NCI-H128 (cell line): ENCODE data around the gene RBM25.
A peak's percentile ranks its signal among the peaks of the same experiment; 100 is the strongest.
"Not testable (repeated sequence)": the region's sequence is repeated elsewhere in the genome, so short reads cannot be mapped to it uniquely, and the experiment has no call there.

Experiments used
- DNase-seq: peaks from one replicate; lab custom pipeline; 2025; ENCODE audit not compliant: unreplicated experiment; lab: John Stamatoyannopoulos, UW

The RBM25 gene

DNA sequence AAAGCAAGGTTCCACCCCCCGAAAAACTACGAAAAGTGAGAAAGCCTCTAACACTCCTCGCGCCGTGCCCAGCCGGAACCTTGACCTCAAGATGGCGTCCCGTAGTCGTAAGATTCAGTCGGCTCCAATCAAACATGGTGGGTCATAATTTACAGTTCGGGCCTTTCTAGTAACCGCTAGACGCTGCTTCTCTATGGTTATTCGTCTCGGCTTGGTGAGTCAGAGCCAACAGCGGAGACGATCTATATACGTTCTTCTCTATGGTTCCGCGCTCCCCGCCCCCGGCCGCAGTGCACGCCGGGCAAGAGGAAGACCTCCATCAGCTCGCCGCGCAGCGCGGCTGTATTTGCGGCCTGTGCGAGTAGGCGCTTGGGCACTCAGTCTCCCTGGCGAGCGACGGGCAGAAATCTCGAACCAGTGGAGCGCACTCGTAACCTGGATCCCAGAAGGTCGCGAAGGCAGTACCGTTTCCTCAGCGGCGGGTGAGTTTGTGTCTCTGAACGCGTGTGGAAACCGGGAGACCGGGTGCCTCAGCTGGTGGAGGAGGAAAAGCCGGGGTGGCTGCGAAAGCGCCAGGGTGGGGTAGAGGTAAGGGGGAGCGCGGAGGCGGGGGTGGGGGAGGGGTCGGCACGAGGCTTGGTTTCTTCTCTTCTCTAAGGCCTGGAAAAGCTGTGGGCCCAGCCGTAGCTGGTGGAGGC is at the start of gene RBM25:
RBM25 (plus strand) TSS at position 311 of the 698 bp plus-strand sequence. CDS start 13,108 bp downstream, outside the sequence.
- DNase-seq, result peak; percentile 96

DNA sequence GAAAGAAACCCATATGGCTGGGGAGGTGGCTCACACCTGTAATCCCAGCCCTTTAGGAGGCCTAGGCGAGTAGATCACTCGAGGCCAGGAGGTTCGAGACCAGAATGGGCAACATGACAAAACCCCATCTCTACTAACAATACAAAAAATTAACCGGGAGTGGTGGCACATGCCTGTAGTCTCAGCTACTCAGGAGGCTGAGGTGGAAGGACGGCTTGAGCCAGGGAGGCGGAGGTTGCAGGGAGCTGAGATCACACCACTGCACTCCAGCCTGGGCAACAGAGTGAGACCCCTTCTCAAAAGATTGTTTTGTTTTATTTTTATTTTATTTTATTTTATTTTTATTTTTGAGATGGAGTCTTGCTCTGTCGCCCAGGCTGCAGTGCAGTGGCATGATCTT is 47.1 kb upstream of the RBM25 start:
- DNase-seq, result not testable (repeated sequence)

DNA sequence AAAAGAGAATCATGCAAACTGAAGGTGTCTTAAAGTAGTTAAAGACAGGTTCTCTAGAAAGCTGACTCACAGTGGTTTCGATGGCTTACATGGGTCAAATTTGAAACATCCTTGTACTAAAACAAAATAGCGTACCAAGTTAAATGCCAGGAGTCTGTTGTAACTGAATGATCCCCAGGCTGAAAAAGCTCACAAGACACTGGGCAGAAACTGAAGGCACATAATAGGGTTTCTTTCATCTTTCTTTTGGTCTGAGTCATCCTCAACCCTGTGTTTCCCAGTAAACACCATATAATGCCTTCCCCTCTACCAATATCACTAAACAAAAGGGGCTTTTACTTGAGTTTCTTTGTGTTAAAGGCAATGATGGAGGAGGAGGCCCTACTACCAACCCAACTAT is 44.2 kb upstream of the RBM25 start:
- DNase-seq, result no peak

DNA sequence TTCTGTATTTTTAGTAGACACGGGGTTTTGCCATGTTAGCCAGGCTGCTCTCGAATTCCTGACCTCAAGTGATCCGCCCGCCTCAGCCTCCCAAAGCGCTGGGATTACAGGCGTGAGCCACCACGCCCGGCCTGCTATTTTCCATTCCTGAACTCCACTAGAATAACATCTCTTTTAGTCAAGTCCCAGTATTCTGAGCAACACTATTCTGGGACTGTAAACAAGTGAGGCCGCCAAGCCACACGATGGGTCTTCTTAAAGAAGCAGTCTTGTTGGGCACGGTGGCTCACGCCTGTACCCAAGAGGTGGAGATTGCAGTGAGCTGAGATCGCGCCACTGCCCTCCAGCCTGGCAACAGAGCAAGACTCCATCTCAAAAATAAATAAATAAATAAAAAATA is 42.8 kb upstream of the RBM25 start:
- not testable (repeated sequence) for DNase-seq

DNA sequence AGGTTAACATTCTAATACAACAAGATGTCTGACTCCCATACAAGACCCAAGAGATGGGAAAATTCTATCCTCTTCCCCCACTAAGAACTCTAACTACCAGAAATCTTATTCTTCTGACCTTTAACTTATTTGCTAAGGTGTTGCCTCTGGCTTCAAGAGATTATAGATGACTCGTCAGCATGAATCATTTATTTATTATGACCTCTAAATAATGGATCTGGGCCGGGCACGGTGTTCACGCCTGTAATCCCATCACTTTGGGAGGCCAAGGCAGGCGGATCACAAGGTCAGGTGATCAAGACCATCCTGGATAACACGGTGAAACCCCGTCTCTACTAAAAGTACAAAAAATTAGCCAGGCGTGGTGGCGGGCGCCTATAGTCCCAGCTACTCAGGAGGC is 42.3 kb upstream of the RBM25 start:
- not testable (repeated sequence) for DNase-seq

DNA sequence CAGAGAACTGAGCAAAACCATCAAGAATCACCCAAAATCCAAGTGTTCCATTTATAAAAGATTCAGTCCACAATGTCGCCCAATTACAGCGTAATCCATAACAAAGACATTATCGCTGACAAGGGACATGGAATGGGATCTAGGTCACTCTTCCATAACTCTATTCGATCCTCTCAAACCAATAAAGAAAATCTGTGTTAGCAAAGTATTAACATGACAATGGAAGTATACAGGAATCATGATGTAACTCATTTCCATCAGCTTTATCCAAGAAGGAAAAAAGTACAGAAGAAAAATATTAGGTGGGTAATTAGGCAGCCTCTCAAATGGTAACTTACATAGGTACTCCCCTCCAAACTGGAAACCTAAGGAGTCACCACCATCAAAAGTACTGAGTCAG is 36.3 kb upstream of the RBM25 start:
- no peak for DNase-seq

DNA sequence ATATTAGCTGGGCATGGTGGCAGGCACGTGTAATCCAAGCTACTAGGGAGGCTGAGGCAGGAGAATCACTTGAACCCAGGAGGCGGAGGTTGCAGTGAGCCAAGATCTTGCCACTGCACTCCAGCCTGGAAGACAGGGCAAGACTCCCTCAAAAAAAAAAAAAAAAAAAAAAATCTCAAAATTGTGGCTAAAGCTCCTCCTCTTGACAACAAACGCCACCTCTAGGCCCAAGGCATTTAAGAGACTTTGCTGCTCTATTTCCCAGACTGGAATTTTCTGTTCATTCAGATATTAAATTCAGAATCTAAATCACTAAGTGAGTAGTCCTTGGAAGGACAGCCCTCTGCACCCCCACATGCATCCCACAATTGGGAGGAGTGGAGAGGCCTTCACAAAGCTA is 32.8 kb upstream of the RBM25 start:
- no peak for DNase-seq

DNA sequence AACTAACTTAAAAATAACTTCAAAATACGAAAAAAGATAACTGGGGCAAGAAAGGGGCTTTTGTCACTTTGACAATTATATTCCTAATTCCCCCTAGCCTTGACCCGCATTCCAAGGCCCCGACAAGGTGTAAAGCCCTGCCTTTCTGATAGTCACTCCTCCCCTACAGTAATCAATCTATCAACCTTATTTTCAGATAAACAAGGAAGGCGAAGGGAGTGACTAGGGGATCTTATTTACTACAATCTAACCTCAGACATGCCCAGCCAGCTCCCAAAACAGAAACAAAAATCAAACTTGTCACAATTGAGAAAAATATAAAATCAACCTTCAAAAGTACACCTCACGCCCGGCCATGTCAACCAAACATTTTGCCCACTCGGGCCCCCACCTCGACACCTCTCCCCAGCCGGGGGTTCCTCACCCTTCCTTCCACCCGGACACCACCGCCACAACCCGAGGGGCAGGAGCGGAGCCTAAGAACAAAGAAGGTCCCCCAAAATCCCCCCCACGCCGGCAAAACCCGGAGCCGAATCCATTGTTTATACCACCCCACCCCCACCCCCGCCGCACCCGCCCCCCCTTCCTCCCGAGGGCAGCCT is 32.0 kb upstream of the RBM25 start:
- no peak for DNase-seq

DNA sequence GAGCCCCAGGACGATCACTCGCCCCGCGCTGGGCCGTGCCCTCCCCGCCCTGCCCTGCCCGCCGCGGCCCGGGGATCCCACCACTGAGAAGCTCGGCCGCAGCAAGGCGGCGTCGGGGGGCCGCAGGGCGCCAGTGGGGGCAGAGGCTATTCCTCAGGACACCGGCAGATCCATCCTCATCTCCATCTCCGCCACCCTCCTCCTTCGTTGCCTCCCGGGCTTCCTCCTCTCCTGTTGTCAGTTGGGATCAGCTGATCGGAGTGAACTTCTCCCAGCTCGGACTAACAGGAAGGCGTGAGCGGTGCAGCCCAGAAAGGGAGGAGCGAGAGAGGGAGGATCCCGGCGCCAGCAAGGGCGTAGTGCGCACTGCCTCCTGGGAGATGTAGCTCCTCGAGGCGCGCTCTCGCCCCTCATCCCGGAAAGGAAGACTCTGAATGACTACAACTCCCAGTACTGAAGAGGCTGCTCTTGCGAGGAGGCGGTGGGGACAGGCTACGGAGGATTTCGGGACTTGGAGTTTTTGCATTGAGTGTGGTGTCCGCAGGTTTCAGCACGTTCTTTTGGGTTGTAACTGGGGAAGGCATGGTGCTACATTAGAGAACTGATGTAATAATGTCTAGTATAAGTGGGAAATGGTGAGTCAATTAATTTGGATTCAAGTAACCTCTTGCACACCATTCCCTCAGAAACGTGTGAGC is 31.3 kb upstream of the RBM25 start, which contains the start of gene ZFYVE1:
ZFYVE1 (minus strand) TSS at position 262 of the 698 bp plus-strand sequence. CDS start 2,598 bp downstream, outside the sequence.
- DNase-seq, result peak; percentile 96

GRCh38 chr14:73027546-73027945 is 30.8 kb upstream of the RBM25 start:
- DNase-seq, result no peak

DNA sequence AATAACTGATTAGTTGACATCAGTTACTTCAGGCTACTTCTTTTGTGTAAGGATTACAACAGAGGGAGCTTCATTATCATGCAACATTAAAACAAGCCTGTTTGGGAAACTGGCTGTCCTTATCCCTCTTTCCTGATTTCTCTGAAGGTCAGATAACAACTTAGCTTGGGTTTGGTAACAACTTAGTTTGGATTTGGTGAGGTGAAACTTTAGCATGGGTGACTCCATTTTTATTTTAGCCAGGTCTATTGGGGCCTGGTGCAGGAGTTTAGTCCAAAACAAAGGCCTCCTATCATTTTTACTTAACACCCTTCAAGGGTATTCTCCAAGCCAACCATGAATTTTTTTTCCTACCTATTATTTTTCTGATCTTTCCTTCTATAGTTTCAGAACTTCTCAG is 30.4 kb upstream of the RBM25 start:
- no peak for DNase-seq

GRCh38 chr14:73036706-73037450 is 21.5 kb upstream of the RBM25 start:
- not testable (repeated sequence) for DNase-seq

DNA sequence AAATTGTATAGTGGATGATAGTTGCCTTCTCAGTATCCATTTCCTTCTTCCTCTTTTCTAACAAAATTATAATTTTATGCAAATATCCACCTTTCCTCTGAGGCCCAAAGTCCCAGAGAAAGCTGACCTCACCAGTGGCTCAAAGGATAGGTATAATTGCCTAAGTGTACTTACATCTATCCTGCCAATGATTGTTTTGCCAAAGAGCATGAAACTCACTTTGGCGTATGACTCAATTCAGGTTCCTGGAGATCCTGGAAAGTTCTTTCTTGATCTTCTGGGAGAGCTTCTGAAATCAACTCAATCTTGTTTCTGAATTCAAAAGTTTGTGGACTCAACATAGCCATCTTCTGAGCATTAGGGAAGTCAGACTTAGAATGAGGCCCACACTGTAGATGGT is 10.5 kb upstream of the RBM25 start:
- DNase-seq, result no peak

- no peak for DNase-seq
These were observed 8.9 kb upstream of the RBM25 start for GRCh38 chr14:73049428-73049827.

DNA sequence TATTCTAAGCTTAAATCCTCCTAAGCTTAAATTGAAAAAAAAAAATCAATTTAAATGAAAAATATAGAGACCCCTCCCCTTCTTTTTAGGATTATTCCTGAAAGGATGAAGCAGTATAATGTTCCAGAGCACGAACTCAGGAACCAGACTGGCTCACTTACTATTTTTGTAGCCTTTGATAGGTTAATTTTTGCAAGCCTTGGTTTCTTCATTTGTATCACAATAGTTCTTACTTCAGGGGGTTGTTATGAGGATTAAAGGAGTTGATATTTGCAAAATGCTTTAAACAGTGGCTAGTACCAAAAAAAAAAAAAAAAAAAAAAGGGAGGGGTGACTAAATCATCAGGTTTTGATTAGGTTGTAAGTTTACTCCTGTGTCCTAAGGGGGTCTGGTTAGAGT is 3.1 kb upstream of the RBM25 start:
- DNase-seq, result no peak

DNA sequence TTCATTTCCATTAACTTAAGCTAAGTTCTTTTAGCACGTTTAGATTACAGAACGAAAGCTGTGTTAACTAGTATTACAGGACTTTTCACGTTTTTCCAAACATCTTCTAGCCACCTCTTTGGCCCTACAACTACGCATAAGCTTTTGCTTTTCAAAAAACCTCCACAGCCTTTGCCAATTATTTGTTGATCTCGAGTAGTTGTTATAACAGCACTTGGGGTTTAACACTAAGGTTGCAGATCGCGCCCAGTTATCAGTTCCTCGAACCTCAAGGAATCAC is 450 bp upstream of the RBM25 start:
- no peak for DNase-seq

DNA sequence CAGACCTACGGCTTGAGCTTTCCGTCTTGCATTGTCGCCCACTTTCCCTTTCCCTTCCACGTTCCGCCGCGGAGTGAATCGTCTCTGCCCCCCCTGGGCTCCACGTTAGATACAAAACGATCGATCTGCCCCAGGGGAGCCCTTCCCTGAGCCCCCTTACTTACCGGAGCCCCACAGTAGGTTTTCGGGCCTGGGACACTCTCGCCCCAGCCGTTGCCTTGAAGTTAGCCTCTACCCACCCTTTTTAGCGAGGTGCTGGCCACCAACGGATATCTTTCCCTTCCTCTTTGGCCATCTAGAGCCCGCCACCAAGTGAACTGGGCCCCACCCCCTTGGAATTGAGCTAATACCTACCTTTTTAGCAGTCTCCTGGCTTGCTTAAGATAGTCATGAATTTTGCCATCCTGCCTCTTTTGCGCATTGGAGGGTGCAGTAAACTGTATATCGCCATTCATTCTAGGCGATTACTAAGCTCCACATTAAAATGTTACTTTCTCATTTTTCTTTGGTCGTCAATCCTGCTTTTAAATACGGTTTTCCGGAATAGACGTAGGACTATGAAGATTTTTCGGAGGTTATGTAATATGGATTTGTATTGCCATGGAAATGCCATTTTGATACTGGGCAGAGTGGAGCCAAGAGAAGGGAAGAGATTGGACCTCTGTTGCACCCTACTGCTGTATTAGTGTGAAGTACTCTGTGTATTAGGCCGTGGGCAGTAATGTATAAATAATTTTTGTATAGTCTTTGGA is 764 bp downstream of the RBM25 start:
- DNase-seq, result no peak

- DNase-seq, result no peak
These were observed 11.3 kb downstream of the RBM25 start for GRCh38 chr14:73069585-73069984.

DNA sequence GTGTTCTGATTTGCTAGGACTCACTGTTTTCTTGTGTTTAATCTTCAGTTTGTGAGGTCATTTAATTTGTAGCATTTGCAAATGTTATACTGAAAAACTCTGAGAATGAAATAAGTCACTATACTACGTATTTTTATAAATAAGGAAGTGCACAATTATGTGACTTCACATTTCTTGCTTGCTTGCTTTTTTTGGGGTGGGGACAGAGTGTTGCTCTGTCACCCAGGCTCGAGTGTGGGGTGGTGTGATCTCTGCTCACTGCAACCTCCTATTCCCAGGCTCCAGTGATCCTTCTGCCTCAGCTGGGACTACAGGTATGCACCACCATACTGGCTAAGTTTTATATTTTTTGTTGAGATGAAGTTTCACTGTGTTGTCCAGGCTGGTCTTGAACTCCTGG is 32.7 kb downstream of the RBM25 start:
- no peak for DNase-seq

GRCh38 chr14:73097421-73097820 is 39.1 kb downstream of the RBM25 start:
- no peak for DNase-seq

- no peak for DNase-seq
These were observed 42.0 kb downstream of the RBM25 start for GRCh38 chr14:73100334-73100733.
